Lung (tissue), 12 donors: Measurements from ENCODE around the gene IL1RAPL1. TPM values are rescaled to one million over a fixed set of nuclear protein-coding genes. Genes with fewer than 3 reads are reported as not detected.

Source experiments
- ATAC-seq: fragments of 200-7000 bp; cut with Tn5 transposase; one replicate; pipeline ENCODE4 v1.9.1; 2020; ENCODE audit warnings: moderate number of reproducible peaks; ENCODE audit not compliant: insufficient read depth, low FRiP score
- DNase-seq, 3 donors: peaks; one replicate each; pipeline ENCODE4 v3.0.0-alpha.2; 2013 to 2017
- H3K27ac ChIP-seq, 2 donors: one replicate each; pipeline ENCODE4 v1.5.1; 2013; ENCODE audit warnings: mild to moderate bottlenecking in 2 of 2, moderate library complexity in 2 of 2, control low read depth in 1 of 2, inconsistent platforms in 1 of 2, low read depth in 1 of 2, low read length in 1 of 2
- H3K27me3 ChIP-seq, 3 donors: one replicate each; pipeline ENCODE4 v1.5.1; 2013; ENCODE audit warnings: low read length in 2 of 3; ENCODE audit not compliant: control insufficient read depth in 3 of 3, insufficient read depth in 3 of 3
- H3K36me3 ChIP-seq, 4 donors: one replicate each; pipeline ENCODE4 v1.5.1; 2013; ENCODE audit warnings: low read length in 4 of 4, mild to moderate bottlenecking in 1 of 4, moderate library complexity in 1 of 4; ENCODE audit not compliant: control insufficient read depth in 4 of 4, insufficient read depth in 4 of 4
- H3K4me1 ChIP-seq, 5 donors: one replicate each; pipeline ENCODE4 v1.5.1; 2013; ENCODE audit warnings: low read length in 5 of 5, mild to moderate bottlenecking in 2 of 5, moderate library complexity in 1 of 5; ENCODE audit not compliant: control insufficient read depth in 5 of 5, insufficient read depth in 5 of 5
- H3K4me3 ChIP-seq: one replicate; pipeline ENCODE4 v1.5.1; 2013; ENCODE audit warnings: mild to moderate bottlenecking, control low read depth, moderate library complexity
- H3K9ac ChIP-seq, 2 donors: one replicate each; pipeline ENCODE4 v1.5.1; 2013; ENCODE audit warnings: low read length in 2 of 2, control low read depth in 1 of 2; ENCODE audit not compliant: insufficient read depth in 1 of 2
- H3K9me3 ChIP-seq, 4 donors: one replicate each; pipeline ENCODE4 v1.5.1; 2013; ENCODE audit warnings: low read length in 3 of 4, mild to moderate bottlenecking in 1 of 4, moderate library complexity in 1 of 4; ENCODE audit not compliant: control insufficient read depth in 4 of 4, insufficient read depth in 3 of 4
- WGBS, 2 donors: extraction: QIAGEN DNeasy Blood & Tissue Kit; methylation state at CpG; one replicate each; pipeline ENCODE4 v1.1.7; 2013; 5-methylcytosine and 5-hydroxymethylcytosine counted together
- polyA plus RNA-seq, 2 donors: library from polyadenylated mRNA; stranded (reverse); fragments of 200-250 nt; gene quantifications; one replicate each; pipeline ENCODE4 v1.2.1, GENCODE V29; 2013
- total RNA-seq, 2 donors: library from RNA; depleted of rRNA in 1 of 2; stranded (reverse); fragments of >200 nt in 1 of 2; gene quantifications; one replicate each; pipeline ENCODE4 v1.2.1, GENCODE V29; 2014 to 2021
- TF ChIP-seq, protein P1 (sequence below): IDR thresholded peaks from 2 replicates; pipeline ENCODE4 v1.5.1; 2012; ENCODE audit warnings: mild to moderate bottlenecking; ENCODE audit errors: control extremely low read depth, extremely low read depth
- donor health status: control.
- donor health status: control.
- donor health status: Bipolar disorder and iron deficiency.
- donor health status: healthy.
- donor health status: DM: yes; HTN: yes; CAD: no.

IL1RAPL1 gene
- total and polyA plus RNA-seq, 4 donors = 2.2 TPM; not detected in 3

GRCh38 chrX:28888416-28888815, 301.2 kb downstream of the IL1RAPL1 start:
- Histone ChIP-seq H3K36me3 (no peaks in the 10 kb centered on the region), H3K4me3 (no peak overlapping the region), H3K27ac (no peak overlapping the region), H3K9ac (no peak overlapping the region), H3K27me3 (no peaks in the 10 kb centered on the region), H3K4me1 (no peaks in the 10 kb centered on the region), H3K9me3 (no peaks in the 10 kb centered on the region)
- DNase-seq (no peak), ATAC-seq (no peak)
- 65 to 75% methylated on average over 1 of the region's 1 CpG for WGBS, 2 donors
- TF ChIP-seq, protein P1, sequence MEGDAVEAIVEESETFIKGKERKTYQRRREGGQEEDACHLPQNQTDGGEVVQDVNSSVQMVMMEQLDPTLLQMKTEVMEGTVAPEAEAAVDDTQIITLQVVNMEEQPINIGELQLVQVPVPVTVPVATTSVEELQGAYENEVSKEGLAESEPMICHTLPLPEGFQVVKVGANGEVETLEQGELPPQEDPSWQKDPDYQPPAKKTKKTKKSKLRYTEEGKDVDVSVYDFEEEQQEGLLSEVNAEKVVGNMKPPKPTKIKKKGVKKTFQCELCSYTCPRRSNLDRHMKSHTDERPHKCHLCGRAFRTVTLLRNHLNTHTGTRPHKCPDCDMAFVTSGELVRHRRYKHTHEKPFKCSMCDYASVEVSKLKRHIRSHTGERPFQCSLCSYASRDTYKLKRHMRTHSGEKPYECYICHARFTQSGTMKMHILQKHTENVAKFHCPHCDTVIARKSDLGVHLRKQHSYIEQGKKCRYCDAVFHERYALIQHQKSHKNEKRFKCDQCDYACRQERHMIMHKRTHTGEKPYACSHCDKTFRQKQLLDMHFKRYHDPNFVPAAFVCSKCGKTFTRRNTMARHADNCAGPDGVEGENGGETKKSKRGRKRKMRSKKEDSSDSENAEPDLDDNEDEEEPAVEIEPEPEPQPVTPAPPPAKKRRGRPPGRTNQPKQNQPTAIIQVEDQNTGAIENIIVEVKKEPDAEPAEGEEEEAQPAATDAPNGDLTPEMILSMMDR = no peak

DNA sequence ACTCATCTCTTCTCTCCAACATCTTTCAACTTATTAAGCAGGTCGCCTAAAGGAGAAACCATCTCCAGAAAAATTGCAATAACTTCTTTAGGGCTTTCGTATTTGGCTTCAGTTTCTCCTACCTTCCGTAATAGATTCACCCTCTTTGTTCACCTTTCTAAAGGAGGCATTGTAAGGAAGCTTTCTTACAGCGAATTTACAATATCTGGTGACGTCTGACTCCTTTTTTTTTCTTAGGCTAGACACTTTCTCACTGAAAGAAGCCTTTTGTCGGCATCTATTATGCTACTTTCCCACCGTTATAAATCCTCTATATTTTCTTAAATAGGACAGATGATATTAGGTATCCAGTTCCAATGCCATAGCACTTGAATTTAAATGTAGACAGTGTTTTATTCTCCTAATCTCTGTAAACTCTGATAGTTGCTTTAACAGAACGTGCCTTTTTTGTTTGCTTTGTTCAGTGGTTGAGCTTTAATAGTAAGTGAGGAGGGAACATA, 302.4 kb downstream of the IL1RAPL1 start:
- H3K27me3 ChIP-seq = no peaks in the 10 kb centered on the region
- TF ChIP-seq, protein P1 = no peak
- H3K36me3 ChIP-seq = no peaks in the 10 kb centered on the region
- no peak for DNase-seq
- no peak overlapping the region for H3K4me3 ChIP-seq
- H3K4me1 ChIP-seq = no peaks in the 10 kb centered on the region
- H3K9ac ChIP-seq = no peak overlapping the region
- WGBS, 2 donors = 63 to 79% methylated on average over 8 of the region's 8 CpGs
- no peak overlapping the region for H3K27ac ChIP-seq
- no peaks in the 10 kb centered on the region for H3K9me3 ChIP-seq
- no peak for ATAC-seq

GRCh38 chrX:28901637-28902036, 314.4 kb downstream of the IL1RAPL1 start:
- Histone ChIP-seq H3K36me3 (no peaks in the 10 kb centered on the region), H3K9me3 (no peaks in the 10 kb centered on the region), H3K4me3 (no peak overlapping the region), H3K9ac (no peak overlapping the region), H3K27ac (no peak overlapping the region), H3K27me3 (peaks cover 0 to 2% (median 0%) of the 10 kb centered on the region in 3 donors), H3K4me1 (no peaks in the 10 kb centered on the region)
- WGBS, 2 donors = 81 to 82% methylated on average over 3 of the region's 3 CpGs
- ATAC-seq = no peak
- TF ChIP-seq, protein P1 = no peak
- peak in 1 of 3 donors; percentile 2 for DNase-seq

DNA sequence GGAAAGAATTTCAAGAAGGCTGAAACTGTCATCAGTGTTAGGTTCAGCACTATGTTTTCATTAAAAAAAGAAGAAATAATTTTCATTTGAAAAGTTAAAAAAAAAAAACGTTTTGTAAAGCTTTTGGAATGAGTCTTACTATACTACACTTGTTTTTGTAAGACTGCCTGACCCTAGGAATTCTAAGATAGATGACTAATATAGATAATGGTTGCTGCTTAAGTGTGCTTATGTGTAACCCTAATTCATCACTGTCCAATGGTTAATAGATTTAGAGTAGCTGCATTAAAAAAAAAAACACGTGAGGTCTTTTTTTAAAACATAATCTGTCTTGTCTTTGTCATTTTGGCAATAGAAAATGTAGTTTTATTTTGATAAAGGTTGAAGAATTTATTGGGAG, 323.2 kb downstream of the IL1RAPL1 start:
- 15 to 47% methylated on average over 2 of the region's 2 CpGs for WGBS, 2 donors
- no peaks in the 10 kb centered on the region for H3K4me1 ChIP-seq
- no peak overlapping the region for H3K9ac ChIP-seq
- no peaks in the 10 kb centered on the region for H3K27me3 ChIP-seq
- H3K36me3 ChIP-seq = no peaks in the 10 kb centered on the region
- TF ChIP-seq, protein P1 = no peak
- H3K9me3 ChIP-seq = no peaks in the 10 kb centered on the region
- H3K4me3 ChIP-seq = no peak overlapping the region
- ATAC-seq (no peak), DNase-seq (no peak)
- H3K27ac ChIP-seq = no peak overlapping the region
